HG02981 (cell line): Measurements from ENCODE around the gene ADK.
"Not testable (repeated sequence)": the region's sequence is repeated elsewhere in the genome, so short reads cannot be mapped to it uniquely, and the experiment has no call there.

Experiments used
- ATAC-seq: cut with Tn5 transposase; IDR thresholded peaks from one replicate; pipeline ENCODE4 v1.9.1; 2021; ENCODE audit warnings: mild to moderate bottlenecking, moderate library complexity; ENCODE audit not compliant: unreplicated experiment

Gene ADK

GRCh38 chr10:74460812-74461211 is 309.8 kb downstream of the ADK start:
- no peak for ATAC-seq

- ATAC-seq = no peak
Observed at GRCh38 chr10:74474022-74474713, 323.1 kb downstream of the ADK start.

GRCh38 chr10:74476162-74476706 is 325.2 kb downstream of the ADK start:
- not testable (repeated sequence) for ATAC-seq

GRCh38 chr10:74480778-74481177 is 329.8 kb downstream of the ADK start:
- no peak for ATAC-seq

GRCh38 chr10:74483356-74483755 is 332.3 kb downstream of the ADK start:
- no peak for ATAC-seq

- no peak for ATAC-seq
Observed at GRCh38 chr10:74485283-74485682, 334.3 kb downstream of the ADK start.

- no peak for ATAC-seq
Observed at GRCh38 chr10:74486659-74487058, 335.6 kb downstream of the ADK start.

- ATAC-seq = no peak
Observed at GRCh38 chr10:74488907-74489306, 337.9 kb downstream of the ADK start.

- ATAC-seq = no peak
Observed at GRCh38 chr10:74490551-74490950, 339.5 kb downstream of the ADK start.

GRCh38 chr10:74491014-74491413 is 340.0 kb downstream of the ADK start:
- ATAC-seq = no peak

- not testable (repeated sequence) for ATAC-seq
Observed at GRCh38 chr10:74496276-74496675, 345.3 kb downstream of the ADK start.

- ATAC-seq = not testable (repeated sequence)
Observed at GRCh38 chr10:74498664-74499063, 347.6 kb downstream of the ADK start.

- ATAC-seq = no peak
Observed at GRCh38 chr10:74500026-74500704, 349.1 kb downstream of the ADK start.

- ATAC-seq = no peak
Observed at GRCh38 chr10:74500816-74501215, 349.8 kb downstream of the ADK start.

- ATAC-seq = no peak
Observed at GRCh38 chr10:74502963-74503608, 352.1 kb downstream of the ADK start.

- no peak for ATAC-seq
Observed at GRCh38 chr10:74507951-74508350, 356.9 kb downstream of the ADK start.

GRCh38 chr10:74510594-74510993 is 359.6 kb downstream of the ADK start:
- ATAC-seq = no peak

- no peak for ATAC-seq
Observed at GRCh38 chr10:74511051-74511450, 360.0 kb downstream of the ADK start.

GRCh38 chr10:74514322-74514721 is 363.3 kb downstream of the ADK start:
- no peak for ATAC-seq

GRCh38 chr10:74518061-74518460 is 367.0 kb downstream of the ADK start:
- no peak for ATAC-seq

- no peak for ATAC-seq
Observed at GRCh38 chr10:74521526-74521925, 370.5 kb downstream of the ADK start.

- no peak for ATAC-seq
Observed at GRCh38 chr10:74523199-74523598, 372.2 kb downstream of the ADK start.
